ENCODE measurements around the gene SAP30L.

SAP30L gene, protein sequence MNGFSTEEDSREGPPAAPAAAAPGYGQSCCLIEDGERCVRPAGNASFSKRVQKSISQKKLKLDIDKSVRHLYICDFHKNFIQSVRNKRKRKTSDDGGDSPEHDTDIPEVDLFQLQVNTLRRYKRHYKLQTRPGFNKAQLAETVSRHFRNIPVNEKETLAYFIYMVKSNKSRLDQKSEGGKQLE

DNA sequence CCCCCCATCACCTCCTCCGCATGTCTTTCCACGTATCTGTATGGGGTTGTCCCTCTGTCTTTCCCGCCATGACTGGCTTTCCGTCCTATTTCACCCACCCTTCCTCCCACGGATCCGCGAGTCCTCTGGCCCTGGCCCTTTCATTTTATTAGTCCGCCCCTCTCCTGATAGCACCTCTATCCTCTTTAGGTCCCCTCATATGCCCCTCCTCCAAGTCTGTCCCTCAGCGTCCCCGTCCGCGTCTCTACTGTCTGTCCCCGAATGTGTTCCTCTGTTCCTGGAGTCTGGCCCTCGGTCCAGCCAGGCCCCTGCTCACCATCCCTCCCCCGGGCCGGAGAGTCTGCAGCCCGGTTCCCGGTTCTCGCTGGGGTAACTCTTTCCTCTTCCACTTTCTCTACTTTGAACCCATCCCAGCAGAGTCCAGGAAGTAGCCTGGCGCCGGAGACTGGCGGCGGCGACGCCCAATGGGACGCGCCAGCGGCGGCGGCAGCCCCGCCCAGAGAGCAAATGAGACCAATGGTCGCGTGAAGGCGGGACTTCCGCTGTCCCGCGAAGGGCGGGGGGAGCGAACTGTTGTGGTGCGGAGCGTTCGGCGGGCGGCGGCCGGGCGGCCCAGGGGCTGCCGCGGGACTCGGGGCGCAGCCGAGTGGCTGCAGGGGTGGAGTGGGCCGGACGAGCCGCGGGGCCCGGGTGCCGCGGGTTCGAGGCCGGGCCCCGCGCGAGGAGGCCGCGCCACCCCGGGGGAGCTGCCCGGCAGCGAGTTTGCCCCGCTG is at the start of gene SAP30L:
SAP30L (plus strand) TSS at position 576 of the 773 bp plus-strand sequence. CDS start 608 bp downstream, outside the sequence.
- DNase-seq, result peak; percentile 96

DNA sequence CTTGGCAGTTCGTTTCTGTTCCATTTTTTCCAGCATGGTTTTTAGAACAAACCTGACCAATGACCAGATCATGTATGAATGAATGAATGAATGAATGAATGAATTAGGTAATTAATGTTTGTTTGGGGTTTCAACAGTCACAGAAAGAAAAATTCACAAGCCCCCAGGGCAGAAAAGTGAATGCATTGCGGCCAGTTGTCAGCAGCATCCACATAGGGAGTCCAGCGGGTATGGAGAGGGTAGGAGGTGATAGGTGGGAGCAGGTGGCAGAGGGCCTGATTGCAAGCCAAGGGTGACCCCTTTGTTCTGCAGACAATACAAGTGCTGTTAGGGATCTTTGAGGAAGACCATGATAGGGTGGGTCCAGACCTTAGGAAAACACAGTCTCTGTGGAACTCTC is 49.7 kb upstream of the SAP30L start:
- no peak for DNase-seq

DNA sequence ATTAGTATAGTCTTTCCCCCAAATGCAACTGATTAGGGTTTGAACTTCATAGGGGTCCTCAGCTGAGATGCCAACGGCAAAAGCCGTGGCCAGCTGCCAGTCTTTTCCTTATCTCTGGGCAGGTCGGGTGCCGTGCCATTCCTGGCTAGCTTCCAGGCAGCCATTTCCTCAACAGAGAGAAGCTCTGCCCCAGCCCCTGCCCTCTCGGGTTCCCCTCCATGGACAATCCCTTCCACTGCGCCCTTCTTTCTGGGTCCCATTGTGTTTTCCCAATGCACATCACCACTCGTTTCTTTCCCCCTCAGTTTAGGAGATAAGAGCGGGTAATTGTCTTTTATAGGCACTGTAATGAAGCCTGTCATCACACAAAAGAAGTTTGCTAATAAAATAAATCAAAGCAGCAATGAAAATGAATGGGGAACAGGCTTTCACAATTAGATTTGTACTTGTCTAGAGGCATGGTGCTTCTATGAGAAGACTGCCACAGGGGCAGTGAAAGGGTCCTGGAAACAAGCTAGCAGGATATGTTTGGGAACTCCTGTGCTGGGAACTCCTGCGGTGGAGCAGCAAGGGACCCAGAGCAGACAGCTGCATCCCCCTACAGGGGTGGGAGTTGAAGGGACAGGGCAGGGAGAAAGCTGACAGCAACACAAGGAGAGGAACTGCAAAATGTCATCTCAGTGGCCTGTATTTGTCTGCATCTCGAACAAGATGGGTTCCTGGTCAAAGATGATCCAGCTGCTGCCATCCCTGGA is 48.0 kb upstream of the SAP30L start:
- no peak for DNase-seq

DNA sequence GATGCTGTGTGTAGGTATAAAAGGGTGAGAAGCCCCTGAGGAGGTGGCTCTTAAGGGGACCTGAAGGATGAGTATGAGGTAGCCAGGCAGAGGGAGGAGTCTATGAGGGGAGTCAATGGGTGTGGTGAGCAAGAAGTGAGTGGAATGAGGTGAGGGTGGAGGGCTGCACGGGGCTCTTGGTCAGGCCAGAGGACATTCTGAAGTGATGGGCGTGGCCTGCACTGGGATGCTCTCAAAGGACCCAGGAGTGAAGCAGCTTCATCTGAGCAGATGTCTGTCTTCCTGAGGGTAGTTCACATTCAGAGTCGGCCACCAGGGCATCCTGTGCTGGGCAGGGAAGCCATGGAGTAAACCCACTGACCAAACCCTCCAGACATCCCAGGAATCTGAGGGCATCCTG is 45.1 kb upstream of the SAP30L start:
- DNase-seq, result no peak

DNA sequence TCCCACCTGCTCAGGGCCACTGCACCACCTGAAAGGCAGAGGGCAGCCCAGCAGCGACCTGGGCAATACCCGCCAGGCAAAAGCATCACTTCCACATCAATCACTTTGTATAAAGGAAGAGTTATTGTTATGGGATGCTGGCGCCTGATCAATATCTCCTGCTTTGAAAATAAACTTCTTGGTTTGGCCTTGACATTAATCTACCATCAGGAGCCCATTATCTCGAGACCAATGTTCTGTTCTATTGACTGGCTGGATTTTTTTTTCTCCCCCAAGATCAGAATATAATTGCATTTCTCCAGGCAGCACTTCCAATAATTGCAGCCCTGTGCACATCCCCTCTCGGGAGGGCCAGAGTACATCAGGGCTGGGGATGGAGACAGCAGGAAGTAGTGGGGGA is 44.4 kb upstream of the SAP30L start:
- DNase-seq, result no peak

DNA sequence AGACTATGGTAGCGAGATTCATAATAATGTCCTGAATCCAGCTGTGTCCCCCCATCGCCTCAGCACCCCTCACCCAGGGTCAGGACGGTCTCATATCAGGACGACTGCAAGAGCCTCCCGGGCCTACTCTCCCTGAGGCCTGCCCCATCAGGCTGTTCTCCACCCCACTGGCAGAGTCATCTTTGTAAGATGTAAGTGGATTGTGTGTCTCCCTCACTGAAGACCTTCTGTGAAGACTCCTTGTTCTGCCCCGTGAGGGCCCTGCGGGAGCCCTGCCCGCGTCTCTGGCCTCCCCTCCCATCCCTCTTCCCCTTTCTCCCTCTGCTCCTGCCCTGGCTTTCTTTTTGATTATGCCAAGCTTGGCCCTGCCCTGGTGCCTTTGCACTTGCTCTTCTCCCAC is 43.9 kb upstream of the SAP30L start:
- no peak for DNase-seq

DNA sequence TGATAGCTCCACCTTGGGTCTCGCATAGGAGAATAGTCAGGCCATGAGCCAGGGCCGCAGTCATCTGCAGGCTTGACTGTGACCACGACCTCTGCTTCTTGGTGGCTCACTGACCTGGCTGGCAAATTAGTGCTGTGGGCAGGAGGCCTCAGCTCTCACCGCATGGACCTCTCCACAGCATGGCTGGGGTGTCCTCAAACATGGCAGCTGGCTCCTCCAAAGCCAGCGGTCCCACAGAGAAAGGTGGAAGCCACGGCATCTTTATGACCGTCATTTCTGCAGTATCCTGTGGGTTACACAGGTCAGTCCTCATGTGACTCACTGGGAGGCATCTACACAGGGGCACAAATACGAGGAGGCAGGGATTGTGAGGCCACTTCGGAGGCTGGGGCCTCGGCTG is 43.2 kb upstream of the SAP30L start:
- DNase-seq, result no peak

DNA sequence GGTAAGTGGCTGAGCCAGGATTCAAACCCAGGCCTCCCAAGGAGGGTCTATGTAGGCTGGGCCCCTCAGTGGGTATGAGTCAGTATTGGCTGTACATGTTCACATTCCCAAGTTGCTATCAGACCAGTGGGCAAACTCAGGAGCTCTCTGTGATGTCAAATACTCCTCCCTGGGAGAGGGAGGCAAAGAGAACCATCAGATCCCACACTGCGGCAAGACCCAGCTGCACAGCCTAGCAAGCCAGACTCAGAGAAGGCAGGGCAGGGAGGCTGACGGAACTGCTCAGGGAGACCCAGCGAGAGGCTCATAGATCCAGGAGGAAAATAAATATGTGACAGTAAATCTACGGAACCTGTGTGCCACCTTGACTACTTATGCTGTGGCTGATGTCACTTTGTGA is 42.6 kb upstream of the SAP30L start:
- no peak for DNase-seq

DNA sequence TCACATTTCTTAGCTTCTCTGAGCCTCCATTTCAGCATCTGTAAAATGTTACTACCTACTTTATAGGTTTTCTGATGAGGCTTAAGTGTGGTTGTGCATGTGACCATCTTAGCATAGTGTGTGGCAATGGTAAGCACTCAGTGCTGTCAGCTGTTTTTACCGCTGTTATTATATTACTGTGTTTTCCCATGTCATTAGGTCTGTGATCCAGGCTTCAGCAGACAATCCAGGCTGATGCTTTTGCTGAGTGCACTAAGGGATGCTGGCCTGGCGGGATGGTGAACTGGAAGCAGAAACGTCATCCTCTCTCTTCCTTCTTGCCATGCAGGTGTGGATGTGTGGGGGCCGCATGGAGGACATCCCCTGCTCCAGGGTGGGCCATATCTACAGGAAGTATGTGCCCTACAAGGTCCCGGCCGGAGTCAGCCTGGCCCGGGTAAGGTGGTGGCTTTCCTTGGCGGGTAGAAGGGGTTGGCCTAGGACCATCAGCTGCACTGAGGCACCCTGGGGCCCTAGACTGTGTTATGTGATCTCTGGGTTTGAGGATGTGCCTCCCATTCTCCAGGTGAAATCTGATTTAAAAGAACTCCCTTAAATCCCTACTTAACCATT is 41.9 kb upstream of the SAP30L start:
- DNase-seq, result no peak

DNA sequence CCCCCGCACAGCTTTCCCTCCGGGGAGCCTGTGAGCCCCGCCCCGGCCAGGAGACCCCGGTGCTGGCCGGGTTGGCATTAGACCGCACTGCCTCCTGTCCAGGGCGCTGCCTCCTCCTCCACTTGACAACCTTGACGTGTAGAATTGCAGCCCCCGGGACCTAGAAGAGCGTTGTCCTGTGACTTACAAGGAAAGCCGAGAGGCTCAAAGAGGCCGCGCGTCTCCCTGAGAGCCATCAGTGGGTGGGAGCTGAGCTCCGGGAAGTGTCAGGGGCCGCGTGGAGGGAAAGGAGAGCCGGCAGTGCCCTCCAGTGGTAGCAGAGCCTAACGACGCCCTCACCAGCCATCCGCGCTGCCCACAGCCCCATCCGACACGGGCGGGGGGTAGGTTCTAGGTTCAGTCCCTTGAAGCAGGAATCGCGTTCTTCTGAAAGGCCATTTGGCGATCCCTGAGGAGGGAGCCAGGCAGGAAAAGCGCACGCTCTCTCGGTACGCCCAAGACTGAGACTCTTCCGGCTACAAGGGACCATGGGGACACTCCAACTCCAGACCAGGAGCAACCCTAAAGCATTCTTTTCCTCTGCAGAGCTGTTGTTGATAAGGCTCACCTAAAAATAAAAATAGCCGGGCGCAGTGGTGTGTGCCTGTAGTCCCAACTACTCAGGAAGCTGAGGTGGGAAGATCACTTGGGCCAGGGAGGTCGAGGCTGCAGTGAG is 40.6 kb upstream of the SAP30L start:
- DNase-seq, result peak; percentile 73

DNA sequence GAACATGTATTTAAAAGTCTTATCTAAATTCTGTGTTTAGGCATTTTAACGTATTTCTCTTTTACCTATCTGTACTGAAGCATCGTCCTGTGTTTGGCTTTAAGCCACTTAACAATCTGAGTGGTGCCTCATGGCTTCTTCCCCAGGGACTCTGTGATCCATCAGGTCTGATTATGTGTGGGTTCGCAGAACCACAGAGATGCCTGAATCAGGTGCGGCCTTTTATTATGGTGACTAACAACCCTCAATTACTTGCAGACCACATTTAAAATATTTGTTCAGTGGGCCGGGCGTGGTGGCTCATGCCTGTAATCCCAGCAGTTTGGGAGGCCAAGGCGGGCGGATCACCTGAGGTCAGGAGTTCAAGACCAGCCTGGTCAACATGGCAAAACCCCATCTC is 39.6 kb upstream of the SAP30L start:
- DNase-seq, result no peak

DNA sequence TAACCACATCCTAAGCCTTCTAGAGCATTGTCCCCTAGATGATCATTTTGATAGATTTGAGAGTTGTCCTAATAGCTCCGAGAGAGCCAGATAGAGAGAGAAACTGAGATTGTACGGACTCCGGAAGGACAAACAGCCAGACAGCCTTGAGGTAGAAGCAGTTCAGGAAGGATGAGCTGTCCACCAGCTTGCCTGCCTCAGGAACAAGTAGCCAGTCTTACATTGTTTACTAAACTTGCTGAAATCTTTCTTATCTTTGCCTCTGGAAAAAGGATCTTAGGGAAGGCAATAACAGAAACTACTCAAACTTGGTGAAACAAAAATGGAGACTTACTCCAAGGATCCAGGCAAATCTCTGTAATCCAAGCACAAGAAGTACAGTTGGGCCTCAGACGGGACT is 39.0 kb upstream of the SAP30L start:
- no peak for DNase-seq

DNA sequence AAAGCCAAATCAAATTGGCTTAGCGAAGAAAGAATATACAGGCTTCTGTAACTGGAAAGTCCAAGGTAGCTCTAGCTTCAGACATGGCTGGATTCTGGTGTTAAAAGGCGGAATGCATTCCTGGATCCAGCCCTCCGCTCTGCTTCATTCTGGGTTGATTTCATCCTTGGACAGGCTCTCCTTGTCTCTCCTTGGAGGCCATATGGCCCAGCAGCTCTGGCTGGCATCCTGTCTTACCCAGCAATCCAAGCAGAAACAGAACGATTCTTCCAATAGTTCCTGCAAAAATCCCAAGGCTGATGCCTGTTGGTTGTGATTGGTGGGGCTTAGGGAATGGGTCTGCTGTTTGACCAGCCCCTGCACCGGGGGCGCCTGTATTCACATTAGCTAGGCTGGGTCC is 37.0 kb upstream of the SAP30L start:
- DNase-seq, result no peak

DNA sequence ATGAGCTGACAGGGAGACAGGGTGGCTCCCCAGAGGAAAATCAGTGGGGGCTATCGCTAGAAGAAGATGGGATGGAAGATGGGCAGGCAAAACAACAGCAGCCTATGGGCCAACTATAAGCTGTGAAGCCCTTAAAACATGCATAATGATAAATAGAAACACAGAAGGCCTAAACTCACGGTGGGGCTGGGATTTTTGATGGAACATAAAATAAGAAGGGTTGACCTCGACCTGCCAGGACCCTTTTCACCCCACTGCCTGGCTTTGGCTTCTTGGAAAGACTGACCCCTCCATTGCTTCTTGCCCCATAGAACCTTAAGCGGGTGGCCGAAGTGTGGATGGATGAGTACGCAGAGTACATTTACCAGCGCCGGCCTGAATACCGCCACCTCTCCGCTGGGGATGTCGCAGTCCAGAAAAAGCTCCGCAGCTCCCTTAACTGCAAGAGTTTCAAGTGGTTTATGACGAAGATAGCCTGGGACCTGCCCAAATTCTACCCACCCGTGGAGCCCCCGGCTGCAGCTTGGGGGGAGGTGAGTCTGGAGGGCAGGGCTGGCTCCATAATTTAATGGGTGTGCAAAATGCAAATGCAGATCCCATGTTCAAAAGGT is 36.5 kb upstream of the SAP30L start:
- no peak for DNase-seq

DNA sequence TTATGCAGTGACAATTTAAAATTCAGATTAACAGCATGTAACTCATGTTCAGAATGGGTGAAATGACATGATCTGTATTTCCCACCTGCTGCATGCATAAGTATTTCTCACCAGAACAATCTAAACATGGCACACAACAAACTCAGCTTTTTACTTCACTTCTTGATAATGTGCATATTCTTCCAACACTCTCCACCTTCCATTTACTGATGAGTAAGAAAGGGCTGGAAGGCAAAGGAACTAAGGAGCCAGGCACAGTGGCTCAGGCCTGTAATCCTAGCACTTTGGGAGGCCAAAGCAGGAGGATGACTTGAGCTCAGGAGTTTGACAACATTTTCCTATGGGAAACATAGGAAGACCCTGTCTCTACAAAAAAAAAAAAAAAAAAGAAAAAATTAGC is 35.8 kb upstream of the SAP30L start:
- no peak for DNase-seq

DNA sequence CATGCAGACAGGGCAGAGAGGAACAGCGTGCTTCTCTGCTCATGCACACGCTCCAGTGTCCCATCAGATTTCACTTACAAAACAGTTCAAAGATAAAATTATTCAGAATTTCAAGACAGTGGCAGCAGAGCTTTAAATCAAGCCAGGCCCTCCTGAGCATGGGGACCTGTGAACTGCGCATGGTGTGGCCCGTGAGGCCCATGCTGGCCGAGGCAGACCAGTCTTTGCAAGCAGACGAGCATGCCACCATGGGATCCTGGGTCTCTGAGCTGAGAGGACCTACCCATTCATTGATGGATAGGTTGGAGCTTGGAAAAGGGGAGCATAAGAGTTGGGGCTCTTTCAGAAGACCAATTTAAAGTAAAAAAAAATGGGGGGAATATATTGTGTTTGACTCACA is 35.0 kb upstream of the SAP30L start:
- no peak for DNase-seq

DNA sequence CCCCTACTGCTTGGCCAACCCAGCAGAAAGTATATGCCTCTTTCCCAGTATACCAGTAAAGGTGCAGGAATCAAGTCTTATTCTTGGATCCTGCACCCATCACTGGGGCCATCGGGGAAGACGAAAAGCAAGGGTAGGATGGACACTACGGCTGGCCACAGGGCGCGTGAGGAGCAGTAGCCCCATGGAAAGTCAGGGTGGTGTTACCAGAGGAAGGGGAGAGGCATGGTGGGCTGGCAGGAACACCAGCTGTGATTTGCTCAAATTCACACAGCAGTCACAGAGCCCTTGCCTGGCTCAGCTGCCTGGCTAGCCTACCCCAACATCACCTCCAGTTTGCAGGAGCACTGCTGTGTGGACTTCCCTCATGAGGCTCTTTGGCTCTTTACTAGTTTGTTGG is 34.5 kb upstream of the SAP30L start:
- DNase-seq, result no peak

DNA sequence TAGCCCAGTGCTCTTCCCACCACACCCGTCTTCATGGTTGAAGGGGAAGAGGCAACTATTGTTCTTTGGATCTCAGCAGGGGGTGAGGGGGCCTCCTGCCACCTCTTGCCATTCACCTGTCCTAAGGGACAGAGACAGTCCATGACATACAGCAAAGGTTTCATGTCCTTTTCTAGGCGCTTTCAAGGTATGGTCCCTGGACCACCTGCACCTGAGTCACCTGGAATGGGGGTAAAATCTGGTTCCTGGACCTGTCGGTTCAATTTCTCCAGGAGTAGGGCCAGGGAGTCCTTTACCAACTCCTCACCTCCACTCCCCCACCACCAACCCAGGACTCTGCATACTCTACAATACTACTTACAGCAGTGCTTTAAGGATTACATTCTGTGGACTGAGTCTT is 33.5 kb upstream of the SAP30L start:
- no peak for DNase-seq

DNA sequence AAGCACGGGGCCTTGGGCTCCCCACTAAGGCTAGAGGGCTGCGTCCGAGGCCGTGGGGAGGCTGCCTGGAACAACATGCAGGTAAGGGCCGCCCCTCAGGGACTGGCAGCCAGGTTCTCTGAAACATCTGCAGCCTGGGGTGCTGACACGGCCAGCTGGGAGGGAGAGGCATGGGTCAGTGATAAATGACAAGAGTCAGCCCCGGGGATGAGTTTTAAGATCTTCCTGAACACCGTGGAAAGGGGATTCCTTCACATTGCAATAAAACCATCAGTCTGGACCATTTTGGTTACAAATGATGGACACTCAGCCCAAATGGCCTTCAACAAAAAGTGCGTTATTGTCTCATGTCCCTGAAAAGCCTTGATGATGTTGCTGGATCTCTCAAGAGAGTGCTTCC is 32.9 kb upstream of the SAP30L start:
- no peak for DNase-seq

DNA sequence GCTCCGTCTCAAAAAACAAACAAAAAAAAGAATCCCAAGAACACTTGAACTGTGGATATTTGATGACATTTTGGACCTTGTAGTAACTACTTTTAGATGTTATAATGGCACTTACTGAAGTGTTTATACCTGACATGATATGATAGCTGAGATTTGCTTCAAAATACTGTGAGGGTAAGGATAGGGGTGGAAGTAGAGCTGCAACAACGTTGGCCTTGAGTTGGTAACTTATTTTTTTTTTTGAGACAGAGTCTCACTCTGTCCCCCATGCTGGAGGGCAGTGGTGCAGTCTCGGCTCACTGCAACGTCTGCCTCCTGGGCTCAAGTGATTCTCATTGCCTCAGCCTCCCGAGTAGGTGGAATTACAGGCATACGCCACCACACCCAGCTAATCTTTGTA is 30.7 kb upstream of the SAP30L start:
- no peak for DNase-seq

DNA sequence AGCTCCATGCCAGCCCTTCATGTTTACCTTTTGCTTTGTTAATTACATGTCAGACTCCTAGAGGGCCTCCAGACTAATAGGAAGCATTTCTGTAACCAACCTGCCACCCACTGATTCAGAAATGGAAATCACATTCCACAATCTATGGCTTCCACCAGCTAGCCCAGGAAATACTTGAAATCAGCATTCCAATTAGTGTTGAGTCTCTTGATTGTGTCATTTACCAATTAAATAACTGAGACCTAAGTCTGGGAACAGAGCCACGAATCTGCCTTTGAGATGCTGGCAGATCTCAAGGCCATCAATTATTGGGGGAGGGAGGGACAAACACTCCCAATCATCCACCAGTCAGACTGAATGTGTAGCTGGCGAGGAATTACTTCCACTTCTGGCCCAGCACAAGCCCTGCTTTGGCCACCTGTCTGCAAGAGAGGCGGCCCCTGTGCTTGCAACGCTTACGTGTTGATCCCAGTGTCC is 27.4 kb upstream of the SAP30L start:
- DNase-seq, result no peak

DNA sequence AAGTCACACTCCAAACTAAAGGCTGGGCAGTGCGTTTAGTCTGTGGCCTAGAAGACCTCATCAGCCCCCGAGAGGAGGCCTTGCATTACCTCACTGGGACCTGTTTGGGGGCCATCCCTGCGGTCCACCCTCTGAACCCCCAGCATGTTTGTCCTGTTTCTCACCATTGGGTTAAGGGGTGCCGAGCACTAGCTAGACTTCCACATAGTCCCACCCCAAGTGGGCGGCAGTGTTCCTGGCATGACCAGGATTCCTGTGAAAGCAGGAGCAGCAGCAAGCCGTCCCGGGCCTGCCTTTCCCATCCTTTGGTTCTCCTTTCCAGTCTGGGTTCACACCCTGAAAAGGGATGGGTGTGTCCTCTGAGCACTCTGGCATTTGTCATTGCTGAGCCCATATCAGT is 26.6 kb upstream of the SAP30L start:
- no peak for DNase-seq
